ENCODE data around the gene UBE2J2.

UBE2J2 gene

DNA sequence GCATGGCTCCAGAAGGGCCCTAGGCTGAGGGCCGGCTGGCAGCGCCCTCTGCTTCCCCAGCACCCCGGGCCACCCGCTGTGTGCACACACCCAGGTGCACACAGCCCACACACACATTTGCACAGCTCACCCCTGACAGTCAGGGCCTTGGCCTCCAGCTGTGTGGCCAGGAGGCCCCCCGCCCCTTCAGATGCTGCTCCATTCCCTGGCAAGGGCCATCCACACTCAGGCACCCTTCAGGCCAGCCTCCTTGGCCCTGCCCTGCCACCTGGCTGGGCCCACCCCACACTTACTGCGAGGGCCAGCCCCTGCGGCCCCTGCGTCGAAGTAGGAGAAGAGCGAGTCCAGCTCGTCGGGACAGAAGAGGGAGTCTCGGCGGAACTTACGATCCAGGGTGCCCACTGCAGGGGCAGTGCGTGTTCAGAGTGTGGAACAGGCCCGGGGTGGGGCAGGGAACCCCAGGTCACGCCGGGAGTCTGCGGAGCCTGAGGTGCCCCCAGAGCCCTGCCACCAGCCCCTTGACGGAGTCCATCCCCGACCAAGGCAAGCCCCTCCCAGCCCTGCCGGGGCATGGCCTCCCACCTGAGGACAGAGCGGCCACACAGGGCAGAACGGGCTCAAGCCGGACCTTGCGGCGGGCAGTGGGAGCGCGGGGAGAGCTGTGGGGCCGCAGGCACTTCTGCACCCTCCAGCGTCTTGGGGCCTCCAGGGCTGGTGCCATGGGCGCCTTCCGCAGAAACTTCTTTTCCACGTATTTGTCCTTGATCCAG lies 21.7 kb upstream of the UBE2J2 start:
- no peak for DNase-seq

DNA sequence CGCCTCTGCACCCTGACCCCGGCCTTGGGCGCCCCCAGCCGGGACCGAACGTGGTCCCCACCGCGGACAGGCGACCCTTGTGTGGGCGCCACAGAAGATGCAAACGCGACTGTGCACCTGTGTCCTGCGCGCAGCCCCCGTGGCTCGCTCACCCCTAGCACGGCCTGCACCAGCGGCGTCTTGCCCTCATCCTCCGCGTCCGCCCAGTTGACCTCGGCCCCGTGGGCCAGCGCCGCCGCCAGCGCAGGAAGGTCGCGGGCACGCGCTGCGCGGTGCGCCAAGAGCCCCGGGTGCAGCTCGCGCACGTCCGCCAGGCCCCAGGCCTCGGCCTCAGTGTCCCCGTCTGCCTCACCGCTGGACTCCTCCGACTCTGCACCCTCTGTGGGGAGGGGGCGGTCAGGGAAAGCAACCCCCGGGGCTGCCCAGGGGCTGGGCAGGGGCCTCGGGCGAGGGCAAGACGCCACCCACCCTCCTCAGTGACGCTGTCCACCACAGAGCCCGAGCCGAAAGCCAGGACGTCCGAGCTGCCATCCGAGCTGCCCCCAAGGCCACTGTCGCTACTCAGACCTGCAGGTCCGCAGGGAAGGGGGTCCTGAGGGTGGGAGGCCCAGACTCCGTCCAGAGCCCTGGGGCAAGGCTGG lies 20.7 kb upstream of the UBE2J2 start:
- no peak for DNase-seq

DNA sequence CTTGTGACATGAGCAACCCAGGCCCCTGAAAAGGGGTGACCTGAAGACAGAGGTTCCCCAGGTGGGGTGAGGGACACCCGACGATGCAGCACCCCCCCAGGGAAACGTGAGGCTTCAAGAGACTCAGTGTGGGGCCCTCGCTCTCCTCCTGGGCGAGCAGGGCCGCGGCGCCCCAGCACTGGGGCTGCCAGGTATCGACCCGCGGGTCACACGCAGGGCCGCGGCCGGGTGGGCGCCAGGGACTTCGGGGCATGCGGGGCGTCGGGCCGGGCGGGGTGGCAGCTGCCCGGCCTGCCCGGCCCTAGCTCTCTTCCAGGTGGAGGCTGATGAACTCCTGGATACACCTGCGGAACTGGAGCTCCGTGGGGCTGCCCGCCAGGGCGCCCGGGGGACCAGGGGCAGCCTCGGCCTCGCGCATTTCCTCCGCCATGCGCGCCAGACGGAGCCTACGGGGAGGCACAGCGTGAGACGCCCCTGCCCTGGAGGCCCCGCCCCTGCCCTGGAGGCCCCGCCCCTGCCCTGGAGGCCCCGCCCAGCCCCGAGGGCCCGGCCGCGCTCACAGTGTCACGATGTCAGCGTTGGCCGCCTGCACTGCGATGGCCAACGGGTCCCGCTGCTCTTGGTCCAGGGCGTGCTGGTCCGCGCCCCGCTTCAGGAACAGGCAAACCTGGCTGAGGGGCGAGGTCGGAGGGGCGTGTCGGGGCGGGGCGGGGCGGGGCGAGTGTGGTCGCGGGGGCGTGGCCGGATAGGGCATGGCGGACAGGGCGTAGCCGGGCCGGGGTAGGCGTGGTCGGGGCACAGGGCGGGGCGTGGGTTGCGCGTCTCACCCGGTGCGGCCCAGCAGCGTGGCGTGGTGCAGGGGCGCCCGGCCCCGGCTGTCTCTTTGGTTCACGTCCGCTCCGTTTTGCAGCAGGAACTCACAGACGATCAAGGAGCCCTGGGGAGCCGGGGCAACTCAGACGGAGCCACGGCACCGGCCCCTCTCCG lies 19.9 kb upstream of the UBE2J2 start:
- no peak for DNase-seq

DNA sequence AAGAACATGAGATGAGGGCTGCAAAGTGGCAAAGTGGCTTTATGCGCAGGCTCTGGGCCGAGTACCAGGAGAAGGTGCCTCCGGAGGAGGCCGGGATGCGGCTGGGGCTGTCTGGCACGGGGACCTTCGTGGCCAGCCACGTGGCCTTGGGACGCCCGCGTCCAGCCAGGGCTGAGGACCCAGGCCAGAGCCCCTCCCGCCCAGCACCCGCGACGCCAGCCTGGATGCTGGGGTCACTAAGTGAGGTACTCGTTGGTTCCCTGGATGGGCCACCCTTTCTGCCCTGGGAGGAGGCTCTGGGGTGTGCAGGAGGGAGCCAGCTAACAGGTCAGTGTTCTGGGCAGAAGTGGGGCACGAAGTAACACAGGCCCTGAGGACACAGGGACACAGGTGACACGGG lies 19.2 kb upstream of the UBE2J2 start:
- no peak for DNase-seq

DNA sequence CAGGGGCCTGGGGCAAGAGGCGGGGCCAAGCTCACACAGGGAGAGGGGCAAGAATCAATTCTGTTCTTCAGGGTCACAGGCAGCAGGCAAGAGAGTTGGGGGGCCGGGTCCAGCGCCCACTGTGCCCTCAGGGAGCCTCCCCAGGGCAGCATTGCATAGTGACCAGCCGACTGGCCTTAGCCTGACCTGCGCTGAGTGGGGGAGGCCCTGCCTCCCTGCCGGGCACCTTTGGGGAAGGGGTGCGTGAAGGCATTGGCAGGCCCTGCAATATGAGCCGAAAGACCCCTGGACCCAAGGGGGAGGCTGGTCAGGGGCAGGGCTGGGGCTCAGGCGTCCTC lies 18.8 kb upstream of the UBE2J2 start:
- DNase-seq: no peak

DNA sequence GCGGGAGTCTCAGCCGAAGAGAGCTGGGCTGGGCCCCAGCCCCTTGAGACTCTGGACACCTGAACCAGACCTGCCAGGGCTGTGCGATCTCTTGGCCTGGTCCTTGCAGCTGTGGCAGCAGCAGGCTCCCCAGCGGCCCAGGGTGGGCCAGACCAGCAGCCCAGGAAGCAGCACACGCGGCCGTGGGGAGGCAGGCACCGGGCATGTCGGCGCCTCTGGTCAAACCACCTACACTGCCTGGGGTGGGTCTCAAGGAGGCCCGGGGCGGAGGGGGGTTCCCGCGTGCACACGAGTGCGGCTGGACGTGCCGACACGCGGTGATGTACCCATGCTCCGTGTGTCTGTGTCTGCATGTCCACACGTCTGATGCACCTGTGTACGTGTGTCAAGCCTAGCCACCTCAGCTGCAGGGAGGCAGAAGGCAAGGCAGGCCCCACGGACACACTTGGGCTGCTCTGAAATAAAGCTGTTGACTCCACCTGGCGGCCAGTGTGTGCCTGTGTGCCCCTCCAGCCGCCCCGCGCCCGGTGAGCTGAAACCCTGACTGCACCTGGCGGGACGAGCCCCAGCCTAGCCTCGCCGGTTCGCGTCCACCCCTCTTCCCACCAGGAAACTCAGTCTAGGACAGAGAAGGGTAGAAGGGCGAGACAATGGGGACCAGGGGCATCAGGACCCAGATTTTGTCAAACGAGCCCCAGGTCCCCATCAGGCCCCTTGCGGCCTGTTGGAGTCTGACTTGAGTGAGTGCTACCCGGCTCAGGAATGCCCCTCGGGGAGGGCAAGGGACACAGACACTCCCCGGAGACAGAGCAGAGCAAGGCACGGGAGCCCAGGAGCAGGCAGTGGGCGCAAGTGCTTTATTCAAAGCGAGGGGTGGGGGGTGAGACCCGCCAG lies 18.1 kb upstream of the UBE2J2 start:
- DNase-seq: peak; percentile 61

DNA sequence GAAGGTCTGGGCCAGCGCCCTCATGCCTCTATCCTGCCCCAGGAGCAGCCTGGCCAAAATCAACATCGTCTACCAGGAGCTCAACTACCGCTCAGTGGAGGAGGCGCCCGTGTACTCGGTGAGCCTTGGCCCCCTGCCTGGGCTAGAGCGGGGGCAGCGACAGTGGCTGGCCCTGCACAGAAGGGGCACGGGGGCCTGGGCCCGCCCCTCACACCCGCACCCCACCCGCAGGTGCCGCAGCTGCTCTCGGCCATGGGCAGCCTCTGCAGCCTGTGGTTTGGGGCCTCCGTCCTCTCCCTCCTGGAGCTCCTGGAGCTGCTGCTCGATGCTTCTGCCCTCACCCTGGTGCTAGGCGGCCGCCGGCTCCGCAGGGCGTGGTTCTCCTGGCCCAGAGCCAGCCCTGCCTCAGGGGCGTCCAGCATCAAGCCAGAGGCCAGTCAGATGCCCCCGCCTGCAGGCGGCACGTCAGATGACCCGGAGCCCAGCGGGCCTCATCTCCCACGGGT lies 17.4 kb upstream of the UBE2J2 start:
- no peak for DNase-seq

DNA sequence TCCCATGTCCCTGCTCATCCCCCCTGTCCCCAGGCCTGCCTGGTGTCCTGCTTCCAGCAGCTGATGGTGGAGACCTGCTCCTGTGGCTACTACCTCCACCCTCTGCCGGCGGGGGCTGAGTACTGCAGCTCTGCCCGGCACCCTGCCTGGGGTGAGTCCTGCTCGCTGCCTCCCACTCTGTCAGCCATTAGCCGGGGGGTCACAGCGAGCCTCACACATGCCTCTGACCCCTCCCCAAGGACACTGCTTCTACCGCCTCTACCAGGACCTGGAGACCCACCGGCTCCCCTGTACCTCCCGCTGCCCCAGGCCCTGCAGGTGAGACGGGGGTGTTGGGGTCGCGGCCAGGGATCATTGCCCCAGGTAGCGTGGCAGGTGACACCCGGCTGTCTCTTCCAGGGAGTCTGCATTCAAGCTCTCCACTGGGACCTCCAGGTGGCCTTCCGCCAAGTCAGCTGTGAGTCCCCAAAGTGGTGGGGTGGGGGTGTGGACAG lies 16.6 kb upstream of the UBE2J2 start:
- peak; percentile 52 for DNase-seq

DNA sequence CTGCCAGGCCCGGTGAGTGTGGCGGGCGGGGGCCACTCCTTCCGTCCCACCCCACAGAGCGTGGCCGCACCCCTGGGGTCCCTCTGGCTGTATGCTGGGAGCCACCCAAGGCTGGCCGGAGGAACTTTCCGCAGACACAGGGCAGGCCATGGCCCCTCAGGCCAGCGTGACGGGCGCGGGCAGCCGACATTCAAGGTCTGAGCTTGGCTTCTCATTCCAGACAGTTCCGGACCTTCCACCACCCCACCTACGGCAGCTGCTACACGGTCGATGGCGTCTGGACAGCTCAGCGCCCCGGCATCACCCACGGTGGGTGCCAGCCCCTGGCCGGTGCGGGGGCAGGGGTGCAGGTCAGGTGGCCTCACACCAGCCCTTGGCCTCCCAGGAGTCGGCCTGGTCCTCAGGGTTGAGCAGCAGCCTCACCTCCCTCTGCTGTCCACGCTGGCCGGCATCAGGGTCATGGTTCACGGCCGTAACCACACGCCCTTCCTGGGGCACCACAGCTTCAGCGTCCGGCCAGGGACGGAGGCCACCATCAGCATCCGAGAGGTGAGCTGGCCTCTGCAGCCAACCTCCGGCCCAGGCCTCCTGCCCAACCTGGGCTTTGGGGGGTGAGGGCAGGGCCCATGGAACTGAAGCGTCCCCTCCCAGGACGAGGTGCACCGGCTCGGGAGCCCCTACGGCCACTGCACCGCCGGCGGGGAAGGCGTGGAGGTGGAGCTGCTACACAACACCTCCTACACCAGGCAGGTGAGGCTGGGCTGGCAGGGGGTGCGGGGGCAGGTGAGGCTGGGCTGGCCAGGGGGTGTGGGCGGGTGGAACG lies 13.8 kb upstream of the UBE2J2 start:
- no peak for DNase-seq

DNA sequence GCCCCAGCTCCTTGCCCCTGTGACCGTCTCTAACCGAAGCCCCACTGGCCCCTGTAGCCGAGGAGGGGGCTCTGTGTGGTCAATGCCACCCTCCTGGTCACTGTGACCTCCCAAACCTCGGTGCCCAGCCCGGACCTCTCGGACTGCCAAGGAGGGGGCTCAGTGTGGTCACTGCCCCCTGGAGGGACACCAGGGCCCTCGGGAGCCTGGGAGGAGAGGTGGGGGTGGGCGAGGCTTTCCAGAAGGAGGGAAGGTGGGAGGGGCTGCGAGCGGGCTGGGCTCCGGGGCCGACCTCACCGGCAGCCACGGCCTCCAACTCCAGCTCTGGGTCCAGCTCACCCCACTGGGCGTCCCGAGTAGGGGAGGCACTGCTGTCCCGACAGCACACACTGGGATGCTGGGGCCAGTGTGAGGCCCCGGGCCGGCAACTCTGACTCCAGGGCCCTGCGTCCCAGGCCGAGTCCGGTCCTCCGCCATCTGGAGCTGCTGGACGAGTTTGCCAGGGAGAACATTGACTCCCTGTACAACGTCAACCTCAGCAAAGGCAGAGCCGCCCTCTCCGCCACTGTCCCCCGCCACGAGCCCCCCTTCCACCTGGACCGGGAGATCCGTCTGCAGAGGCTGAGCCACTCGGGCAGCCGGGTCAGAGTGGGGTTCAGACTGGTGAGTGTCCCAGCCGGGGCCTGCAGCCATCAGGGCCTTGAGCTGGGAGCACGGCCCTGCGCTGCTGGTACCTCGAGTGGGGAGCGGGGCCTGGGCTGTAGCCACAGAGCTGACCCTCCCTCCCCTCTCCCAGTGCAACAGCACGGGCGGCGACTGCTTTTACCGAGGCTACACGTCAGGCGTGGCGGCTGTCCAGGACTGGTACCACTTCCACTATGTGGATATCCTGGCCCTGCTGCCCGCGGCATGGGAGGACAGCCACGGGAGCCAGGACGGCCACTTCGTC lies 12.9 kb upstream of the UBE2J2 start:
- no peak for DNase-seq

DNA sequence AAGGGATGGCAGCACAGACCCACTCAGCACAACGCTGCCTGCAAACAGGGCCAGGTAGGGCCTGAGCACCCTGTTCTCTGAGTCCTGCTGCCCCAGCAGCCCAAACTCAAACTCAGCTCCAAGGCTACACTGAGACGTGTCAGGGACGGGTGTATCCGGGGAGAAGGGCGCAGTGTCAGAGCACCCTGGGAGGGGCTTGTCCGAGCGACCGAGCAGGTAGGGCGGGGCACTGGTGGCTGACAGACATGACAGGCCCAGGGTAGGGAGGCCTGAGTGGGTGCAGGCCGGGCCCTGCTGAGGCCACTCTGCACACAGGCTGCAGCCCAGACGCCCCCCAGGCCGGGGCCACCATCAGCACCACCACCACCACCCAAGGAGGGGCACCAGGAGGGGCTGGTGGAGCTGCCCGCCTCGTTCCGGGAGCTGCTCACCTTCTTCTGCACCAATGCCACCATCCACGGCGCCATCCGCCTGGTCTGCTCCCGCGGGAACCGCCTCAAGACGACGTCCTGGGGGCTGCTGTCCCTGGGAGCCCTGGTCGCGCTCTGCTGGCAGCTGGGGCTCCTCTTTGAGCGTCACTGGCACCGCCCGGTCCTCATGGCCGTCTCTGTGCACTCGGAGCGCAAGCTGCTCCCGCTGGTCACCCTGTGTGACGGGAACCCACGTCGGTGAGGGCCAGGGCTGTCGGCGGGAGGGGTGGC lies 12.1 kb upstream of the UBE2J2 start:
- DNase-seq: no peak

DNA sequence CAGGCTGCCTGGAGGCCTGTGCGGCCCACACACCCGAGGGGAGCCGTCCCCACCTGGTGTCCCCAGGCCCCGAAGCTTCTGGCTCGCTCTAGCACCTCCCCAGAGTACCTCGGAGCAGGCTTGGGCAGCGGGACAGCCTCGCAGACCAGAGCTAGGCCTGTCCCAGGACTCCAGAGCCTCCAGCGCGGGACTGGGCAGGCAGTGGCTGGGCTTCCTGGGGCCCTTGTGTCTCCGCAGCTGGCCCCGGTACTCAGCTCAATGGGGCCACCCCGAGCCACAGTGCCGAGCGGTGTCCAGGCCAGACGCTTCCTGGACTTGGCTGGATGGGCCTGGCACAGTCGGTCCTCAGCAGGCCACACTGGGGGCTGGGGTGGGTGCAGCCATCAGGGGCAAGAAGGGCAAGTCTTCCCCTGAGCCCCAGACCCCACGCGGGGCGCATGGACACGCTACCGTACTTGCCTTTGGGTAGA lies 11.5 kb upstream of the UBE2J2 start:
- no peak for DNase-seq

DNA sequence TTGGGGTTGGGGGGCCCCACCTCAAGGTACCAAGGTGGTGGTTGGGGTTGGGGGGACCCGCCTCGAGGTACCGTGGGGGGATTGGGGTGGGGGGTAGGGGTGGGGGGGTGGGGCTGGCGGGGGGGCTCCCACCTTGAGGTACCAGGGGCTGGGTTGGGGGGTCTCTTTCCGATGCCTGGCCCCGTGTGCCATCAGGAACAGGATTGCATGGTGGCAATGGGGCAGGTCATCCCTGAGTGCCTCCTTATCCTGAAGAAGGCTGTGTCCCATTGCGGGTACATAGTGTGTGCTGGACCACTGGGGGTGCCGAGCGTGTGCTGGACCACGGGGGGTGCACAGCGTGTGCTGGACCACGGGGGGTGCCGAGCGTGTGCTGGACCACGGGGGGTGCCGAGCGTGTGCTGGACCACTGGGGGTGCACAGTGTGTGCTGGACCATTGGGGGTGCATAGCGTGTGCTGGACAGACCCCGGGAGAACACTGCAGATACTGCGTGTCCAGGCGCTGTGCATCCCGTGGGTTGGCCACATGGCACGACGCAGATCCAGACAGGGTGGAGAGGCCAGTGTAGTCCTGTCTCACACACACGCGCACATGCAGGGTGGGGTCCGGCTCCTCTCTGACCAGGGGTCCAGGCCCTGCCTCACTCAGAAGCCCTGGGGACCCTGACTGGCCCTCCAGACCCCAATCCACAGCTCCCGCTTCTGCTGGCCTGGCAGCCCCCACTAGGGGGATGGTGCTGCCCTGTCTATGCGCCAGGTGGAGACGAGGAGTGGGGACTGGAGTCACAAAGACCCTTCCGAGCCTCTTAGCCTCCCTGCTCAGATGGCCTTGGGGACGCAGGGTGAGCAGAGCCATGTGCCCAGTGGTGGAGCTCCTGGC lies 10.8 kb upstream of the UBE2J2 start:
- DNase-seq: no peak

DNA sequence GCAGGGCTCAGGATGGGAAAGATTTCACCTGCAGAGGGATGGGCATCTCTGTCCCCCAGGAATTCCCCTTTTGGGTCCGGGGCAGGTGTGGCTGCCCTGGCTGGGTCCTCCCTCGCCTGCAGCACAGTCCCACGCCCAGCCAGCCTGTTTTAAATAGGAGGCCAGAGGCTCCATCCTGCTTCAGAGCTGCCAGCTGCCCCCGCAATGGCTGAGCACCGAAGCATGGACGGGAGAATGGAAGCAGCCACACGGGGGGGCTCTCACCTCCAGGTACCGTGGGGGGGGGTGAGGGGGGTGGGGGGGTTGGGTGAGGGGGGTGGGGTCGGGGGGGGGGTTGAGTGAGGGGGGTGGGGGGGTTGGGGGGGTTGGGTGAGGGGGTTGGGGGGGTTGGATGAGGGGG lies 10.2 kb upstream of the UBE2J2 start:
- no peak for DNase-seq

DNA sequence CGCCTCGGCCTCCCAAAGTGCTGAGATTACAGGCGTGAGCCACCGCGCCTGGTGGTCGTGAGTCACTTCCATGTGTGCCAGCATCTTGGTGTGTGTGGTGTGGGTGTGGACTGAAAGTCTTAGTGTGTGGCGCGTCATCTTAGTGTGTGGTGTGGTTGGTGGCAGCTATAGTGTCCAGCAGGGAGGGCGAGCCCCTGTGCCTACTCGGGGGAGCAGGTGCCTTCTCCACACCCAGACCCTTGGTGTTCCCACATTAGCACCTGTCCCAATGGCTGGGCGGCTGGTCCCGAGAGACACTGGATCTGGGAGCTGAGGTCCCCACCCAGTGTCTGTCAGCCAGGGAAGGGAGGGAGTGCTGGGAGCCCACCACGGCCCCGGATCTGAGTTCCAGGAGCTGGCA lies 9.3 kb upstream of the UBE2J2 start:
- DNase-seq: no peak

DNA sequence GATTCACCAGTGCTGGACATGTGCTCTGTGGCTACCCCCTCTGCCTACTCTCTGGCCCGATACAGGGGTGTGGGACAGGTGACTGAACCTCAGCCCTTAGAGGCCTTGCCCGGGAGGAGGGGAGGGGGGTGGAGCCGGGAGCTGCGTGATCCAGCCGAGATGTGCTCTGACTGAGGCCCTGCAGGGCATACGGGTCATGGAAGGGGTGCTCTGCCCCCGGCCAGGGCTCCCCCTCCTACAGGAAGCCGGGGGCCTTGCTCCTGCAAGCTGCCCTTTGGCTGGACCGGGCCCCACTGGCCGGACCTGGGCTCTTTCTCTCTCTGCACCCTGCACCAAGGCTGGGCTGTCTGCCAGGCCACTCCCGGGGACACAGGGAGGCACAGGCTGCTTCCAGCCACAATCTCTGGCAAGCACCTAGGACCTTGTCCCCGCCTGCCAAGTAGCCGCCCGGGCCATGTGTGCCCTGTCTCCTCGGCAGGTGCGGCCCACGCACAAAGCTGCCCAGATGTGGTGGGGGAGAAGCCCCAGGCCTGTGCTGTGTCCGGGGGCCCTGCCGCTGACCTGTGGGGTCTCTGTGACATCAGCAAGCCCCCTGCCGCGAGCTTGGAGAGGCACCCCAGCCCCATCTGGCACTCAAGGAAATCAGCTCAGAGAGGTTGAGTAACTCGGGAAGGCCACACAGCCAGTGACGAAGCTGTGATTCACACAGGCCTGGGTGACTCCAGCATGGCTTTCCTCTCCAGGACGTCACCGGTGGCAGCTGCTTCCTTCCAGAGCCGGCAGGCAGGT lies 8.1 kb upstream of the UBE2J2 start:
- no peak for DNase-seq

DNA sequence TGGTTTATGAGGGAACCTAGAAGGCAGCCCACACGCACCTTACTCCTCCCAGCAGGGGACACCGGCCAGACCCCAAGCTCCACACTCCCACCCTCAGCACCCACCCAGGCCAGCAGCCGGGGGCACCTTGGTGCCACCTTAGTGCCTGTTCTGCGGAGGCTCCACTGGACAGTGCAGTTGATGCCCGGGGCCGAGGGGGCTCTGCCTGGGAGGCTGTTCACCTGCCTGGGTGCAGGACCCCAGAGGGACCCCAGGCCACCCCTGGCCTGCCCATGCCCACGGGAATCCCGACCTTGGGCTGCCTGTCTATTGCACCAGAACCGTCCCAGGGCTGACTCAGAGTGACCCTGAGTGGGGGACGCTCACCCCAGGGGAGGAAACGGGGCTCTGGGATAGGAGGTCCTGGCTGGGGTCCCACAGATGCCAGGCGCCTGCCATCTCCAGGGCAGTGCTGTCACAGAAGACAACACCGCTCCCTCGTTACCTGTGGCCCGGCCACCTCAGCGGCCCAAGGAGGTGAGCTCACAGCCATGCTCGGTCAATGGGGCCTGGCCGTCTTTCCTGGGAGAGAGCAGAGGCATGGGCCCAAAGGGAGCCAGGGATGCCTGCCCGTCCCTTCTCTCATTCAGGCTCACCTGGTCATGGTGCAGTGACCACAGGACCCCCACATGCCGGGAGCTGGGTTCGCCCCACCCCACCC lies 7.3 kb upstream of the UBE2J2 start:
- DNase-seq: no peak
